Right hindlimb (tissue), 1 donor: ENCODE measurements around the gene GNAI1.

Experiments used
- DNase-seq: peaks from one replicate; pipeline ENCODE4 v3.0.0-alpha.2; 2018

GNAI1 gene

GRCh38 chr7:80216996-80217842 lies 82.6 kb downstream of the GNAI1 start:
- DNase-seq = no peak

- no peak for DNase-seq
Measured at GRCh38 chr7:80218723-80219122, 84.1 kb downstream of the GNAI1 start.

- DNase-seq = no peak
Measured at GRCh38 chr7:80220022-80220634, 85.5 kb downstream of the GNAI1 start.

- no peak for DNase-seq
Measured at GRCh38 chr7:80224415-80224814, 89.8 kb downstream of the GNAI1 start.

- no peak for DNase-seq
Measured at GRCh38 chr7:80225361-80225760, 90.7 kb downstream of the GNAI1 start.

GRCh38 chr7:80226629-80227028 lies 92.0 kb downstream of the GNAI1 start:
- DNase-seq = no peak

GRCh38 chr7:80230327-80230726 lies 95.7 kb downstream of the GNAI1 start:
- no peak for DNase-seq

- DNase-seq = no peak
Measured at GRCh38 chr7:80231707-80232106, 97.1 kb downstream of the GNAI1 start.

- no peak for DNase-seq
Measured at GRCh38 chr7:80232979-80233724, 98.5 kb downstream of the GNAI1 start.

- no peak for DNase-seq
Measured at GRCh38 chr7:80235334-80235733, 100.7 kb downstream of the GNAI1 start.

GRCh38 chr7:80236681-80237080 lies 102.0 kb downstream of the GNAI1 start:
- DNase-seq = no peak

- DNase-seq = no peak
Measured at GRCh38 chr7:80240265-80241025, 105.8 kb downstream of the GNAI1 start.

GRCh38 chr7:80241671-80242070 lies 107.0 kb downstream of the GNAI1 start:
- no peak for DNase-seq

GRCh38 chr7:80243425-80243824 lies 108.8 kb downstream of the GNAI1 start:
- no peak for DNase-seq

- DNase-seq = peak; percentile 39
Measured at GRCh38 chr7:80244206-80244916, 109.7 kb downstream of the GNAI1 start.

- no peak for DNase-seq
Measured at GRCh38 chr7:80247144-80247543, 112.5 kb downstream of the GNAI1 start.

GRCh38 chr7:80247891-80248290 lies 113.3 kb downstream of the GNAI1 start:
- DNase-seq = no peak

GRCh38 chr7:80249184-80249583 lies 114.6 kb downstream of the GNAI1 start:
- no peak for DNase-seq

GRCh38 chr7:80249619-80250295 lies 115.1 kb downstream of the GNAI1 start:
- DNase-seq = no peak

GRCh38 chr7:80253237-80253636 lies 118.6 kb downstream of the GNAI1 start:
- no peak for DNase-seq

GRCh38 chr7:80253653-80254052 lies 119.0 kb downstream of the GNAI1 start:
- no peak for DNase-seq

- no peak for DNase-seq
Measured at GRCh38 chr7:80255656-80256055, 121.0 kb downstream of the GNAI1 start.
